ENCODE measurements around the gene HACE1.
"Not testable (repeated sequence)": the region's sequence is repeated elsewhere in the genome, so short reads cannot be mapped to it uniquely, and the experiment has no call there.

GRCh38 chr6:104737567-104737966 lies 122.2 kb downstream of the HACE1 start:
- not testable (repeated sequence) for TF ChIP-seq CTCF, POLR2A (IDR thresholded peaks at IDR 0.05)
